Type B pancreatic cell (in vitro differentiated cells): ENCODE results near the gene ZNF385A. TPM values are rescaled to one million over a fixed set of nuclear protein-coding genes. Genes with fewer than 3 reads are reported as not detected.

Experiments used
- DNase-seq: peaks from one replicate; pipeline ENCODE4 v3.0.0; 2021; ENCODE audit warnings: mixed read lengths; ENCODE audit not compliant: unreplicated experiment; ENCODE audit errors: extremely low spot score
- H3K27ac Mint-ChIP-seq: 2 replicates; pipeline ENCODE4 v1.8.0; 2021; ENCODE audit warnings: mild to moderate bottlenecking, mixed read lengths
- H3K27me3 Mint-ChIP-seq: 2 replicates; pipeline ENCODE4 v1.8.0; 2021; ENCODE audit warnings: mixed read lengths
- H3K36me3 Mint-ChIP-seq: 2 replicates; pipeline ENCODE4 v1.8.0; 2021; ENCODE audit warnings: mixed read lengths
- H3K4me1 Mint-ChIP-seq: one replicate; pipeline ENCODE4 v1.8.0; 2021; ENCODE audit warnings: mixed read lengths; ENCODE audit not compliant: unreplicated experiment
- H3K4me3 Mint-ChIP-seq: 2 replicates; pipeline ENCODE4 v1.8.0; 2021; ENCODE audit warnings: mild to moderate bottlenecking, mixed read lengths
- H3K9me3 Mint-ChIP-seq: 2 replicates; pipeline ENCODE4 v1.8.0; 2021; ENCODE audit warnings: mixed read lengths
- CTCF ChIP-seq: fragments of 200-600 bp; sonication (generic); conservative IDR thresholded peaks from 2 replicates; pipeline ENCODE4 v1.5.0; 2021; ENCODE audit warnings: antibody characterized with exemption, mild to moderate bottlenecking
- long read RNA-seq: library from polyadenylated mRNA; unstranded; transcript quantifications from one replicate; pipeline ENCODE4 v2.0.0, GENCODE V29; 2020
- total RNA-seq: library from RNA; stranded (reverse); gene quantifications from 2 replicates; pipeline ENCODE4 v1.2.1, GENCODE V29; 2021; ENCODE audit warnings: low replicate concordance

Gene ZNF385A
- total RNA-seq: 29.5 and 47.3 TPM in 2 replicates
- long read RNA-seq: 0 reads

GRCh38 chr12:54384591-54385041 is at the start of gene ZNF385A:
Gene ZNF385A (minus strand): TSS chr12:54384733. CDS start chr12:54384514, 219 bp downstream.
- Mint-ChIP-seq H3K4me3 (peak within 1 kb of the TSS; percentile 49), H3K27me3 (no peaks in the 10 kb centered on the region), H3K36me3 (peaks cover 8% of the 10 kb centered on the region), H3K9me3 (no peaks in the 10 kb centered on the region), H3K4me1 (peaks cover 51% of the 10 kb centered on the region), H3K27ac (peak within 1 kb of the TSS; percentile 35)
- no peak for TF ChIP-seq CTCF
- no peak for DNase-seq

GRCh38 chr12:54432815-54433164 is 48.3 kb upstream of the ZNF385A start:
- Mint-ChIP-seq H3K4me3 (no peak overlapping the region), H3K27me3 (peaks cover 26% of the 10 kb centered on the region), H3K27ac (no peak overlapping the region), H3K36me3 (no peaks in the 10 kb centered on the region), H3K9me3 (no peaks in the 10 kb centered on the region), H3K4me1 (peaks cover 15% of the 10 kb centered on the region)
- no peak for TF ChIP-seq CTCF
- DNase-seq: no peak

- Mint-ChIP-seq H3K4me1 (peaks cover 15% of the 10 kb centered on the region), H3K27ac (peak overlapping the region; percentile 5), H3K27me3 (peaks cover 26% of the 10 kb centered on the region), H3K4me3 (peak overlapping the region; percentile 6), H3K9me3 (no peaks in the 10 kb centered on the region), H3K36me3 (no peaks in the 10 kb centered on the region)
- no peak for DNase-seq
- no peak for TF ChIP-seq CTCF
Observed at GRCh38 chr12:54431911-54432814, 47.6 kb upstream of the ZNF385A start.

- Mint-ChIP-seq H3K4me1 (peaks cover 24% of the 10 kb centered on the region), H3K27ac (no peak overlapping the region), H3K27me3 (peaks cover 32% of the 10 kb centered on the region), H3K36me3 (no peaks in the 10 kb centered on the region), H3K4me3 (no peak overlapping the region), H3K9me3 (no peaks in the 10 kb centered on the region)
- no peak for TF ChIP-seq CTCF
- no peak for DNase-seq
Observed at GRCh38 chr12:54430471-54431069, 46.0 kb upstream of the ZNF385A start.

- H3K9me3 Mint-ChIP-seq: no peaks in the 10 kb centered on the region
- H3K27me3 Mint-ChIP-seq: peaks cover 37% of the 10 kb centered on the region
- H3K4me1 Mint-ChIP-seq: peaks cover 32% of the 10 kb centered on the region
- no peak overlapping the region for H3K27ac Mint-ChIP-seq
- no peak overlapping the region for H3K4me3 Mint-ChIP-seq
- no peak for TF ChIP-seq CTCF
- DNase-seq: no peak
- no peaks in the 10 kb centered on the region for H3K36me3 Mint-ChIP-seq
Observed at GRCh38 chr12:54429014-54429471, 44.5 kb upstream of the ZNF385A start.
